Panc1 (cell line): ENCODE data around the gene GCK.

Experiments used
- POLR2AphosphoS5 ChIP-seq: IDR thresholded peaks from 2 replicates; pipeline ENCODE4 v1.6.1; 2012; ENCODE audit warnings: mild to moderate bottlenecking, low read depth, low read length, moderate library complexity
- REST ChIP-seq, 2 experiments: IDR thresholded peaks; 2 replicates each; pipeline ENCODE4 v1.6.1; 2011 to 2012; ENCODE audit warnings: low read depth in 2 of 2, control low read depth in 1 of 2, low read length in 1 of 2, mild to moderate bottlenecking in 1 of 2, moderate library complexity in 1 of 2; ENCODE audit not compliant: insufficient read depth in 1 of 2
- SIN3A ChIP-seq: IDR thresholded peaks from 2 replicates; pipeline ENCODE4 v1.6.1; 2012; ENCODE audit warnings: low read depth, mild to moderate bottlenecking, low read length, moderate library complexity, borderline replicate concordance; ENCODE audit not compliant: insufficient read depth
- TCF7L2 ChIP-seq: IDR thresholded peaks from 2 replicates; pipeline ENCODE4 v1.6.1; 2011; ENCODE audit warnings: mild to moderate bottlenecking, low read depth, low read length, inconsistent platforms
- TF ChIP-seq, protein P1 (sequence below): fragments of 450-650 bp; IDR thresholded peaks from 2 replicates; pipeline ENCODE4 v1.5.1; 2017; ENCODE audit warnings: mild to moderate bottlenecking

DNA sequence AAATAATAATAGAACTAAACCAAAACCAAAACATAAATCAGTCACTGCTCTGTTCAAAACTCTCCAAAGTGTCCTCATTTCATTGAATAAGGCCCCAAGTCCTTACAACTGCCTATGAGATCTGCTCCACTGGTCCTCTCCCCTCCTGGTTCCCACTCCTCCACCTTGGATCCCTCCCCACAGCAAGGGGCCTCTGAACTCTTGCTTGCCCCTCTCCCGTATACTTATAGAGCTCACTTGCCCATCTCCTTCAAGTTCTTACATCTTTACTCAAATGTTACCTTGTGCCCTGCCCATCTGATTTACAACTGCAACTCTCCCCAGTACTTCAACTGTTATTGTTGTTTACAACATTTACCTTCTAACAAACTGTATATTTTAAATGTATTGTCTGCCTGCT, 66.7 kb downstream of the GCK start:
- TF ChIP-seq POLR2AphosphoS5: no peak
- TF ChIP-seq, protein P1, sequence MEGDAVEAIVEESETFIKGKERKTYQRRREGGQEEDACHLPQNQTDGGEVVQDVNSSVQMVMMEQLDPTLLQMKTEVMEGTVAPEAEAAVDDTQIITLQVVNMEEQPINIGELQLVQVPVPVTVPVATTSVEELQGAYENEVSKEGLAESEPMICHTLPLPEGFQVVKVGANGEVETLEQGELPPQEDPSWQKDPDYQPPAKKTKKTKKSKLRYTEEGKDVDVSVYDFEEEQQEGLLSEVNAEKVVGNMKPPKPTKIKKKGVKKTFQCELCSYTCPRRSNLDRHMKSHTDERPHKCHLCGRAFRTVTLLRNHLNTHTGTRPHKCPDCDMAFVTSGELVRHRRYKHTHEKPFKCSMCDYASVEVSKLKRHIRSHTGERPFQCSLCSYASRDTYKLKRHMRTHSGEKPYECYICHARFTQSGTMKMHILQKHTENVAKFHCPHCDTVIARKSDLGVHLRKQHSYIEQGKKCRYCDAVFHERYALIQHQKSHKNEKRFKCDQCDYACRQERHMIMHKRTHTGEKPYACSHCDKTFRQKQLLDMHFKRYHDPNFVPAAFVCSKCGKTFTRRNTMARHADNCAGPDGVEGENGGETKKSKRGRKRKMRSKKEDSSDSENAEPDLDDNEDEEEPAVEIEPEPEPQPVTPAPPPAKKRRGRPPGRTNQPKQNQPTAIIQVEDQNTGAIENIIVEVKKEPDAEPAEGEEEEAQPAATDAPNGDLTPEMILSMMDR: no peak
- TF ChIP-seq TCF7L2: no peak
- no peak for TF ChIP-seq SIN3A
- no peak for TF ChIP-seq REST (IDR thresholded peaks at IDR 0.05; ENCODE audit: insufficient read depth in 1 of 2, low read depth in 2 of 2, low read length in 1 of 2)
